ENCODE measurements around the gene DCAF8L1.

Gene DCAF8L1

DNA sequence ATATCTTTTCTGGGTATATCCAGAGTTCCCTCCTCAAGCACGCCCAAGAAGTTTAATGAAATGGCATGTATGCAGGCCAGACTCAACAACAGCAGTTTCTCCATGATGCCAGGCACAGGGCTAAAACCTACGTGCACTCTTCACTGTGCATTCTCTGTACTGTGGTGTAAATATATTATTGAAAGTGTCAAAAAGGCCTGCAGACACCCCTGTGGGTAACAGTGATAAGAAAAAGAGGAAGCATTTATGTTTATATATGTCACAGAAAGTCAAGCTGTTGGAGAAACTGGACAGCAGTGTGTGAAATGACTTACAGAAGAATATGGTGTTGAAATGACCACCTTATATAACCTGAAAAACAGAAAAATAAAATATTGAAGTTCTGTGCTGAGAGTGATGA, 29.6 kb upstream of the DCAF8L1 start:
- Histone ChIP-seq H3K4me1 (ENCODE audit: low read depth, poor library complexity, severe bottlenecking) (no peaks in the 10 kb centered on the region), H3K36me3 (ENCODE audit: insufficient read depth) (no peaks in the 10 kb centered on the region), H3K79me2 (ENCODE audit: insufficient read depth, low read depth) (no peaks in the 10 kb centered on the region), H3K9ac (no peak overlapping the region), H3K4me2 (no peak overlapping the region), H4K20me1 (ENCODE audit: insufficient read depth) (no peaks in the 10 kb centered on the region), H3K4me3 (IDR thresholded peaks at IDR 0.05; ENCODE audit: insufficient read depth, low read depth, low read length) (no peak overlapping the region), H2AFZ (ENCODE audit: low read depth) (no peak overlapping the region), H3K27ac (no peak overlapping the region), H3K27me3 (ENCODE audit: insufficient read depth, low read depth) (no peaks in the 10 kb centered on the region)
- TF ChIP-seq, protein P1, sequence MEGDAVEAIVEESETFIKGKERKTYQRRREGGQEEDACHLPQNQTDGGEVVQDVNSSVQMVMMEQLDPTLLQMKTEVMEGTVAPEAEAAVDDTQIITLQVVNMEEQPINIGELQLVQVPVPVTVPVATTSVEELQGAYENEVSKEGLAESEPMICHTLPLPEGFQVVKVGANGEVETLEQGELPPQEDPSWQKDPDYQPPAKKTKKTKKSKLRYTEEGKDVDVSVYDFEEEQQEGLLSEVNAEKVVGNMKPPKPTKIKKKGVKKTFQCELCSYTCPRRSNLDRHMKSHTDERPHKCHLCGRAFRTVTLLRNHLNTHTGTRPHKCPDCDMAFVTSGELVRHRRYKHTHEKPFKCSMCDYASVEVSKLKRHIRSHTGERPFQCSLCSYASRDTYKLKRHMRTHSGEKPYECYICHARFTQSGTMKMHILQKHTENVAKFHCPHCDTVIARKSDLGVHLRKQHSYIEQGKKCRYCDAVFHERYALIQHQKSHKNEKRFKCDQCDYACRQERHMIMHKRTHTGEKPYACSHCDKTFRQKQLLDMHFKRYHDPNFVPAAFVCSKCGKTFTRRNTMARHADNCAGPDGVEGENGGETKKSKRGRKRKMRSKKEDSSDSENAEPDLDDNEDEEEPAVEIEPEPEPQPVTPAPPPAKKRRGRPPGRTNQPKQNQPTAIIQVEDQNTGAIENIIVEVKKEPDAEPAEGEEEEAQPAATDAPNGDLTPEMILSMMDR (conservative IDR thresholded peaks at IDR 0.05; ENCODE audit: low read depth, low read length), result no peak

DNA sequence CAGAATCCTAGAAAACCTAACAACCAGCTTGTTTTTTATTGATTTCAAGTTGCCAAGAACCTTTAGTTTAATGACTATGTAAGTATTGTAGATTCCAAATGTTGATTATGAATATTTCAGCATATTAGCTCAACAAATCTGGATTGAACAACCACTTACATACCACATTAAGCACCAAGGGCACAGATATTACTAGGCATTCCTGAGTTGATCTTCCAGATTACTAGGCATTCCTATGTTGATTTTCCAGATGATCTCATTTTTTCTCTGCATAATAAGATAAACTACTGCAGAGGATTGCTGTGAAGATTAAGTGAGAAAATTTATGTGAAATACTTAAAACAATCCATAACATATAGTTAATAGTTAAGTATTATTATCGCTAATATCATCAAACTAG, 17.4 kb upstream of the DCAF8L1 start:
- Histone ChIP-seq H3K4me2 (no peak overlapping the region), H2AFZ (ENCODE audit: low read depth) (no peak overlapping the region), H3K4me1 (ENCODE audit: low read depth, poor library complexity, severe bottlenecking) (no peaks in the 10 kb centered on the region), H3K4me3 (IDR thresholded peaks at IDR 0.05; ENCODE audit: insufficient read depth, low read depth, low read length) (no peak overlapping the region), H3K9ac (no peak overlapping the region), H3K36me3 (ENCODE audit: insufficient read depth) (no peaks in the 10 kb centered on the region), H3K27ac (no peak overlapping the region), H3K27me3 (ENCODE audit: insufficient read depth, low read depth) (no peaks in the 10 kb centered on the region), H4K20me1 (ENCODE audit: insufficient read depth) (no peaks in the 10 kb centered on the region), H3K79me2 (ENCODE audit: insufficient read depth, low read depth) (no peaks in the 10 kb centered on the region)
- TF ChIP-seq, protein P1 (conservative IDR thresholded peaks at IDR 0.05; ENCODE audit: low read depth, low read length), result no peak

DNA sequence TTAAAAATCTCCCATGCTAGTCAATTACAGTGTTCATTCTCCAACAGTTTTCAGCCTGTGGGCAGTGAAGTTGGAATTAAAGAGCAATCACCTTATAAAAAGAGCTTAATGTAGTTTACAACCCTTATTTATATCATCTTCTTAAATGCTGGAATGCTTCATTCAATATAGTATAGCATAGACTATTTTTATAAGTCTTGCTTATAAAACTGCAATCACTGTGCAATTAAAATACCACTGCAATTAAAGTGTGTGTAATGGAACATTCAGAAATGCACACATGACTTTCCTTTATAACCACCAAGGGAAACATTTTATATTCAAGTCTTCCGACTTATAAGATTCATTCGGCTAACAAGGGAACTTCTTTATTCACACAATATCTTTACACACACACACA, 16.4 kb upstream of the DCAF8L1 start:
- no peak overlapping the region for H2AFZ ChIP-seq (ENCODE audit: low read depth)
- no peaks in the 10 kb centered on the region for H3K4me1 ChIP-seq (ENCODE audit: low read depth, poor library complexity, severe bottlenecking)
- H4K20me1 ChIP-seq (ENCODE audit: insufficient read depth), result no peaks in the 10 kb centered on the region
- TF ChIP-seq, protein P1 (conservative IDR thresholded peaks at IDR 0.05; ENCODE audit: low read depth, low read length), result no peak
- H3K79me2 ChIP-seq (ENCODE audit: insufficient read depth, low read depth), result no peaks in the 10 kb centered on the region
- no peak overlapping the region for H3K4me3 ChIP-seq (IDR thresholded peaks at IDR 0.05; ENCODE audit: insufficient read depth, low read depth, low read length)
- H3K9ac ChIP-seq, result no peak overlapping the region
- no peaks in the 10 kb centered on the region for H3K27me3 ChIP-seq (ENCODE audit: insufficient read depth, low read depth)
- H3K36me3 ChIP-seq (ENCODE audit: insufficient read depth), result no peaks in the 10 kb centered on the region
- no peak overlapping the region for H3K27ac ChIP-seq
- no peak overlapping the region for H3K4me2 ChIP-seq

DNA sequence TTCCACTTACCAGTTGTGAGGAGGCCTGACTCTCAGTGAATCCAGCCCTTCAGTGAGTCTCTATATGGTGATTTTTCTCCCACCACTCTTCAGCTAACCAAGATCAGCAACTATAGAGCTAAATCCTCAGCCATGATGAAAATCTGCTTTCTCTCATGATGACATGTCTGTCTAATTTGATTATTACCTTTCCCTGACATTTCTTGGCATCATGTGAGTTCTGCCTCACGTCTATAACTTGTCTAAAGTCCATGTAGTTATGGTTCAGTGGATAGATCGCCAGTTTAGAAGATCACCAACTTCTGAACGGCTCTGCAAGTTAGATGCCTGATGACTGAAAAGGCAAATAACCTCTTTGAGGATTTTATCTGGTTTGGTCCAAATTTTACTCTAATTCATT, 14.9 kb upstream of the DCAF8L1 start:
- H3K4me3 ChIP-seq (IDR thresholded peaks at IDR 0.05; ENCODE audit: insufficient read depth, low read depth, low read length), result no peak overlapping the region
- no peak overlapping the region for H2AFZ ChIP-seq (ENCODE audit: low read depth)
- no peaks in the 10 kb centered on the region for H3K36me3 ChIP-seq (ENCODE audit: insufficient read depth)
- no peaks in the 10 kb centered on the region for H3K79me2 ChIP-seq (ENCODE audit: insufficient read depth, low read depth)
- TF ChIP-seq, protein P1 (conservative IDR thresholded peaks at IDR 0.05; ENCODE audit: low read depth, low read length), result no peak
- H3K4me2 ChIP-seq, result no peak overlapping the region
- no peaks in the 10 kb centered on the region for H3K27me3 ChIP-seq (ENCODE audit: insufficient read depth, low read depth)
- no peaks in the 10 kb centered on the region for H4K20me1 ChIP-seq (ENCODE audit: insufficient read depth)
- no peak overlapping the region for H3K27ac ChIP-seq
- H3K4me1 ChIP-seq (ENCODE audit: low read depth, poor library complexity, severe bottlenecking), result no peaks in the 10 kb centered on the region
- H3K9ac ChIP-seq, result no peak overlapping the region

DNA sequence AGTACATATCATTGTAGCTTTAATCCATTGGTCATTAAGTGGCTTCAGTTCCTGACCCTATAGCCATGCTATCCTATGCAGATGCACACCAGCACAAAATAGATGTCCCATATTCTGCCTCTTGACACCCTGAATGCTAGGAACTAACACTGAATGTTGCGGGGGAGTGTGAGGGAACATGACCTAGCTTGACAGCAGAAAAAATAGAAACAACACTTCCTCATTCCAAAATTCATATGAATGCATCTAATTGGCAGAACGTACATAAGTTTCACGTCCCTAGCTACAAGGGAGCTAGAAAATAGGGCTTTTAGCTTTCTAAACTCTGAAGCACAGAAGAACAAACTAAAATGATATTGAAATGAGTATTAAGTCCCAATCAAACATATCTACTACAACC, 14.4 kb upstream of the DCAF8L1 start:
- no peak overlapping the region for H3K9ac ChIP-seq
- H3K4me3 ChIP-seq (IDR thresholded peaks at IDR 0.05; ENCODE audit: insufficient read depth, low read depth, low read length), result no peak overlapping the region
- no peak overlapping the region for H3K27ac ChIP-seq
- H3K27me3 ChIP-seq (ENCODE audit: insufficient read depth, low read depth), result no peaks in the 10 kb centered on the region
- H3K79me2 ChIP-seq (ENCODE audit: insufficient read depth, low read depth), result no peaks in the 10 kb centered on the region
- no peak overlapping the region for H2AFZ ChIP-seq (ENCODE audit: low read depth)
- H4K20me1 ChIP-seq (ENCODE audit: insufficient read depth), result no peaks in the 10 kb centered on the region
- no peak overlapping the region for H3K4me2 ChIP-seq
- H3K36me3 ChIP-seq (ENCODE audit: insufficient read depth), result no peaks in the 10 kb centered on the region
- H3K4me1 ChIP-seq (ENCODE audit: low read depth, poor library complexity, severe bottlenecking), result no peaks in the 10 kb centered on the region
- TF ChIP-seq, protein P1 (conservative IDR thresholded peaks at IDR 0.05; ENCODE audit: low read depth, low read length), result no peak

Data from KMS-11 (cell line).